ENCODE results near the gene RCAN3.
"Not testable (repeated sequence)": the region's sequence is repeated elsewhere in the genome, so short reads cannot be mapped to it uniquely, and the experiment has no call there.

The RCAN3 gene

DNA sequence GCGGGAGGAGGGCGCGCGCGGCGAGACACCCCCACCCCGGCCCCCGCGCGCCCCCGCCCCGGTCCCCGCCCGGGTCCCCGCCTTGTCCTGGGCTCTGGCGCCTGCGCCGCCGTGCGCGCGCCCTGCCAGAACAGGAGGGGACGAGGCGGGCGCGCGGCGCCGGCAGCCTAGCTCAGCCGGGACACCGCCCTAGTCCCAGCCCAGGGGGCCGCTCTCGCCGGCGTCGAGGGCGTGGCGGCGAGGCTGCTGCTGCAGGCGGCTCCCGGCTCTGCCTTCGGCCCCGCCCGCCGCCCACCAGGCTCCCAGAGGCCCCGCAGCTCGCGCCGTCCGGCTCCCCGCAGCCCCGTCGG lies at the start of gene RCAN3:
Gene RCAN3, plus strand, starts transcription at position 128 of the 350 bp plus-strand sequence. CDS start 11,537 bp downstream, outside the sequence.
- DNase-seq, result peak; percentile 28

- DNase-seq, result no peak
Observed at GRCh38 chr1:24452922-24453485, 49.6 kb upstream of the RCAN3 start.

- no peak for DNase-seq
Observed at GRCh38 chr1:24454673-24455072, 48.0 kb upstream of the RCAN3 start.

DNA sequence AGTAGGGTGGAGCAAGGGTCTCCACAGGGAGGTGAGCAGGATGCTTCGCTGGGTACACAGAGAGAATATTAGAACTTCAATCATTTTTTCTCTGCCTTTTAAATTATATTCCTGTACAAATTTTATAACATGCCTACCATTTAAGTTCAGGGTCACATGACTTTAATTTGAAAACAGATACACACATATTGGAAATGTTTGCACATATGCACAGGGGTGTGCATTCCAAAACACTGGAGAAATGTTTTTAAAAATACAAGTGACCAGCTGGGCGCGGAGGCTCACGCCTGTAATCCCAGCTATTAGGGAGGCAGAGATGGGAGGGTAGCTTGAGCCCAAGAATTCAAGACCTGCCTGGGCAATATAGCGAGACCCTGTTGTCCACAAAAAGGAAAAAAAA lies 47.4 kb upstream of the RCAN3 start:
- no peak for DNase-seq

DNA sequence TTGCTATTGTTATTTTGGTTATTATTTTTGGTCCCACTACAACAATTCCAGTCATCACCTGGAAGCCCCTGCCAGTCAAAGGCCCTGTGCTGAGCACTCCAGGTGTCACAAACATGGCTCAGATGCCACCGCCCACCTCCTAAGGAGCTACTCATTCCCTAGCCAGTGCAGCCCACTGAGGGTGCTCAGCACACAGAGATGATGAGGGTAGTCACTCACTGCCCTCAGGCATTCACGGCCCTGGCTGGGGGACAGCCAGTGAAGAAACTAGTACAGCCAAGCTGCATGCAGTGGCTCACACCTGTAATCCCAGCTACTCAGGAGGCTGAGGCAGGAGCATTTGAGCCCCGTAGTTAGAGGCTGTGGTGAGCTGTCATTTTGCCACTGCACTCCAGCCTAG lies 44.8 kb upstream of the RCAN3 start:
- DNase-seq, result no peak

- no peak for DNase-seq
Observed at GRCh38 chr1:24459551-24460266, 42.9 kb upstream of the RCAN3 start.

DNA sequence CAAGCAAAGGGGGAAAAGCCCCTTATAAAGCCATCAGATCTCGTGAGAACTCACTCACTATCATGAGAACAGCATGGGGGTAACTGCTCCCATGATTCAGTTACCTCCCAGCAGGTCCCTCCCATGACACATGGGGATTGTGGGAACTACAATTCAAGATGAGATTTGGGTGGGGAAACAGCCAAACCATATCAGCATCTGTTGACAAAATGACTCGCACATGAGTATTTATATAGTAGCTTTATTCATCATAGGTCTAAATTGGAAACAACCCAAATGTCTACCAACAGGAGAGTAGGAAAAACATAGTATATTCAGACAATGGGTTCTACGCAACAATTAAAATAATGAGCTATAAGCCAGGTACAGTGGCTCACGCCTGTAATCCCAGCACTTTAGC lies 40.5 kb upstream of the RCAN3 start:
- DNase-seq, result not testable (repeated sequence)

- peak; percentile 68 for DNase-seq
Observed at GRCh38 chr1:24463776-24464735, 38.6 kb upstream of the RCAN3 start.

GRCh38 chr1:24465099-24465498 lies 37.5 kb upstream of the RCAN3 start:
- no peak for DNase-seq

GRCh38 chr1:24465638-24466037 lies 37.0 kb upstream of the RCAN3 start:
- no peak for DNase-seq

- DNase-seq, result no peak
Observed at GRCh38 chr1:24468685-24469316, 33.8 kb upstream of the RCAN3 start.

DNA sequence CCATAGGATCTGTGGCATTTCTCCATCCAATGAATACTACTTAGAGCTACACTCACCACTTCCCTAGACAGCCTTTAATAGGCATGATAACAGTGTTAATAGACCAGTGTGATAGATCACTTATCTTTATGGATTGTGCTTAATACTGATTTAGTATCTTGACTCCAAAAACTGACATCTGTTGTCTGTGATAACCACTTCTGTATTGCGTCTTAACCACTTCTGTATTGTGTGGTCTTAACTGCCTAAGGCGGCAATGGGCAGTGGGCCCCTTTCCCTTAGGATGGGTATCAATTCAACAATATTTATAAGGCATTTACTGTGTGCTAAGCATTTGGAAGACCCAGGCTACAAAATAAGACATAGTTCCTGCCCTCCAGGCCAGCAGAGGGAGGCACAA lies 32.0 kb upstream of the RCAN3 start:
- no peak for DNase-seq

- DNase-seq, result no peak
Observed at GRCh38 chr1:24472527-24473251, 29.9 kb upstream of the RCAN3 start.

DNA sequence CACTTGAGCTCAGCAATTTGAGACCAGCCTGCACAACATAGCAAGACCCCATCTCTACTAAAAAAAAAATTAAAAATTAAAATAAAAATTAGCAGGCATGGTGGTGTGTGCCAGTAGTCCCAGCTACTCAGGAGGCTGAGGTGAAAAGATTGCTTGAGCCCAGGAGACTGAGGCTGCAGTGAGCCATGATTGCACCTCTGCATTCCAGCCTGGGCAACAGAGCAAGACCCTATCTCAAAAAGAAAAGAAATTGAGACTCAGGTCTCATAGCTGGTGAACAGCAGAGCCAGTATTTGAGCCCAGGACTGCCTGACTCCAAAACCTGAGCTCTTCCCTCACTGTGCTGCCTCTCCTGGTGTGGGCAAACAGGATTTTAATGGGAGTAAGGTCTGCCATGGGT lies 28.4 kb upstream of the RCAN3 start:
- no peak for DNase-seq

- DNase-seq, result no peak
Observed at GRCh38 chr1:24475700-24476099, 26.9 kb upstream of the RCAN3 start.

DNA sequence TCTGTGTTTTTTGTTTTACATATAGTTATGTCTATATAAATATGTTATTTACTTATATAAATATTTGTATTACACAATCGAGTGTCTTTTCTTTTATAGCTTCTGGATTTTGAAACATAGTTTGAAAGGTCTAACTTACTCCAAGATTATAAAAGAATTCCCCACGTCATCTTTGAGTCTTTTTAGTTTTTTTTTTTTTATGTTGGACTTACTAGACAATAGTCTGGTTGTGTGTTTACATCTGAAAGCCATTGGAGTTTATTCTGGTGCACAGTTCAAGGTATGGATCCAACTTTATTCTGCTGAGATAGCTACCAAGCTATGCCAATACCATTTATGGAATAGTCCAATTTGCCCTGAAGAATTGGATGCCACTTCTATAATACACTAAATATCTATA lies 26.1 kb upstream of the RCAN3 start:
- DNase-seq, result no peak

DNA sequence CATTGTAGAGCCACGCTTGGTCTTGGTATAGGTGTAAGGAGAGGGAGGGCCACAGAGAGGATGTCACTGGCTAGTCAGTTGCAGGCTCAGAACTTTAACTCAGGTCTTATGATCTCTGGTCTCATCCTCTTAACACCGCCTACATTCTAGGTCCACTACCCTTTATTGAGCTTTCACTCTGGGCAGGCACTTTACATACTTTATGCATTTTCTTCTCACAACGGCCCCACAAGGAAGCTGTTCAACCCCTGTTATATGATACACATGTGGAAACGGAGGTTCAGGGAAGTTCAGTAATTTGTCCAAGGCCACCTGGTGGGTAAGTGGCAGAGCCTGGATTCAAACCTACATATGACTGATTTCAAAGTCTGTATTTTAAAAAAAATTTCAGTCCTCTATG lies 25.3 kb upstream of the RCAN3 start:
- no peak for DNase-seq

DNA sequence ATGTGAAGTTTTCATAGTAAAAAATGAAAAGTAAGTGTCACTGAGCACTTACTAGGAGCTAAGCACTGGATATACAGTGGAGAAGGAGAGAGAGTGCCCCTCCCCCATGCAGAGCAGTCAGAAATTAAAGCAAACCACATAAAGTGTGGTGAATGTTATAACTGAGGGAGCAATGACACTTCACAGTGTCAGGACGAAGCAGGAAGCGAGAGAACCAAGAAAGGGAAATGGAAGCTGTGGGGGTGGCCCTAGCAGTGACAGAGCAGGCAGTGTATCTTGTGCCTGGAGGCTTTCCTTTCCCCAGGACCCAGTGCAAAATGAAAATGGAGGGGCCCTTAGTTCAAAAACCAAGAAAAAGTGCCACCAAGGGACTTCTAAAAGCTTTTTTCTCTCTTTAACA lies 21.5 kb upstream of the RCAN3 start:
- no peak for DNase-seq

- no peak for DNase-seq
Observed at GRCh38 chr1:24481843-24482610, 20.6 kb upstream of the RCAN3 start.

GRCh38 chr1:24483441-24483840 lies 19.2 kb upstream of the RCAN3 start:
- no peak for DNase-seq

DNA sequence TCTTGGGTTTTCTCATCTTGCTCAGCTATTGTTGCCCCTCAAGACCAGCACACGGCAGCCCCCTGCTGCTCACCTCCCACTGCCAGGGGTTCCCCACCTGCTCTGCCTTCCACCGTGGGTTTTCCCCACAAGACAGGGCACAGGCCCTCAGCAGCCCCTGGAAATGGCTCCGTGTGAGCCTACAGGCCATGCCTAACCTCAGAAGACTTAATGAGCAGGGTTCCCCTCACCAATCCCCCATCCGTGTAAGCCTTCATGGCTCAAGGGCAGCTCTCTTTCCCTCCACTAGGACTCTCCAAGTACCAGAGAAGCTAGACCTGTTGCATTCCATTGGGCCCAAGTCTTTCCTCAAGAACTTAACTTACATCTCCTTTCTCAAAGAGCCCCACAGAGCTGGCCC lies 18.4 kb upstream of the RCAN3 start:
- no peak for DNase-seq
